HG02840 (cell line): ENCODE measurements around the gene SLC19A1.

Experiments used
- ATAC-seq: cut with Tn5 transposase; IDR thresholded peaks from one replicate; pipeline ENCODE4 v1.9.1; 2021; ENCODE audit warnings: mild to moderate bottlenecking, moderate library complexity, moderate number of reproducible peaks; ENCODE audit not compliant: unreplicated experiment, low FRiP score

Gene SLC19A1

GRCh38 chr21:45542242-45542666, at the start of gene SLC19A1:
TSS of gene SLC19A1 (minus strand) at chr21:45542440. CDS start at chr21:45537959, 4,481 bp downstream.
- no peak for ATAC-seq

- ATAC-seq, result no peak
These were observed 49.5 kb upstream of the SLC19A1 start for GRCh38 chr21:45591619-45592207.

GRCh38 chr21:45590726-45591618, 48.7 kb upstream of the SLC19A1 start:
- no peak for ATAC-seq

GRCh38 chr21:45590246-45590725, 48.0 kb upstream of the SLC19A1 start:
- no peak for ATAC-seq

- no peak for ATAC-seq
These were observed 47.5 kb upstream of the SLC19A1 start for GRCh38 chr21:45589686-45590245.

GRCh38 chr21:45588871-45589491, 46.7 kb upstream of the SLC19A1 start:
- no peak for ATAC-seq

- no peak for ATAC-seq
These were observed 46.0 kb upstream of the SLC19A1 start for GRCh38 chr21:45588086-45588825.

GRCh38 chr21:45586289-45586858, 44.1 kb upstream of the SLC19A1 start:
- ATAC-seq, result no peak

GRCh38 chr21:45584786-45585185, 42.5 kb upstream of the SLC19A1 start:
- ATAC-seq, result no peak

- no peak for ATAC-seq
These were observed 41.7 kb upstream of the SLC19A1 start for GRCh38 chr21:45583831-45584509.

GRCh38 chr21:45582128-45582527, 39.9 kb upstream of the SLC19A1 start:
- ATAC-seq, result no peak

- no peak for ATAC-seq
These were observed 39.1 kb upstream of the SLC19A1 start for GRCh38 chr21:45581322-45581712.

GRCh38 chr21:45580576-45581321, 38.5 kb upstream of the SLC19A1 start:
- no peak for ATAC-seq

GRCh38 chr21:45580181-45580575, 37.9 kb upstream of the SLC19A1 start:
- no peak for ATAC-seq

- no peak for ATAC-seq
These were observed 37.3 kb upstream of the SLC19A1 start for GRCh38 chr21:45579383-45580180.

- ATAC-seq, result no peak
These were observed 36.7 kb upstream of the SLC19A1 start for GRCh38 chr21:45578811-45579381.

GRCh38 chr21:45578176-45578801, 36.0 kb upstream of the SLC19A1 start:
- no peak for ATAC-seq
